NOMO-1 treated with DMSO at 0.1 percent for 48 hours (cell line): ENCODE results near the gene DNM3.

Experiments
- DNase-seq: peaks from one replicate; lab custom pipeline; 2025; ENCODE audit not compliant: unreplicated experiment; lab: John Stamatoyannopoulos, UW

DNM3 gene

GRCh38 chr1:171966426-171967220, 125.3 kb downstream of the DNM3 start:
- DNase-seq: no peak

- DNase-seq: no peak
Measured at GRCh38 chr1:171969226-171969625, 127.9 kb downstream of the DNM3 start.

- DNase-seq: no peak
Measured at GRCh38 chr1:171969813-171970212, 128.5 kb downstream of the DNM3 start.

- DNase-seq: no peak
Measured at GRCh38 chr1:171972846-171973245, 131.5 kb downstream of the DNM3 start.

- DNase-seq: no peak
Measured at GRCh38 chr1:171973421-171973820, 132.1 kb downstream of the DNM3 start.

DNA sequence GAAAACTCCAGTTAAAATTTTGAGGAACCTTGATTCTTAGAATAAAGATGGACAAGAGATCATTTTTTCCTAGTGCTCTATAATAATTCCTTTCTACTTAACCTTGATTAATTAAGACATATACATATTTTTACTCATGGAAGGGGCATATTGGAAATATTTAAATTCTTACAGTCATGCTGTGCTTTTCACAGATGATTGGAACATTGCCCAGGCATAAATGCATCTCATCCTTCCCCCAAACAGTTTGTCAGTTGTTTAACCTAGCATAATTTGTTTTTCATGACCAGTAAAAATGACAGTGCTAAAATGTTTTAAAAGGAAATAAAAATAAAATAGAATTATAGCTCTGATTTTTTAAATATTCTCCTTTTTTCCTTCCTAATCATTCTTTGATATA, 140.0 kb downstream of the DNM3 start:
- DNase-seq: no peak

DNA sequence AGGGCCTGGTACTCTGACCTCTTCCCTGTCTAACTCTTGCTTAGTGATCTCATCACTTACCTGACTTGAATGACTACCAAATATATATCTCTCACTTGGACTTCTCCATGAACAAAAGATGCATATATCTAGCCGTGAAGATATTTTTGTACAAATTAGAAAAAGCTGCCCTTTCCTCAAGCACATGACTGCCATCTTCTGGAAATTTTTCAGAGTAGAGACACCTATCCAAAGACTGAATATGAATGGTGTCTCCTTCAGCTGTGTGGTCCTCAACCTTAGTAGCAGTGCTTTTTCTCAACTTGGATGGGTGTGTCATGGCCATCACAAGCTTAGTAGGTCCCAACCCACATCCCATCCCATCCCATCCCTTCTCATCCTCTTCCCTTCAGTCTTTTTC, 142.3 kb downstream of the DNM3 start:
- DNase-seq: peak; percentile 26

DNA sequence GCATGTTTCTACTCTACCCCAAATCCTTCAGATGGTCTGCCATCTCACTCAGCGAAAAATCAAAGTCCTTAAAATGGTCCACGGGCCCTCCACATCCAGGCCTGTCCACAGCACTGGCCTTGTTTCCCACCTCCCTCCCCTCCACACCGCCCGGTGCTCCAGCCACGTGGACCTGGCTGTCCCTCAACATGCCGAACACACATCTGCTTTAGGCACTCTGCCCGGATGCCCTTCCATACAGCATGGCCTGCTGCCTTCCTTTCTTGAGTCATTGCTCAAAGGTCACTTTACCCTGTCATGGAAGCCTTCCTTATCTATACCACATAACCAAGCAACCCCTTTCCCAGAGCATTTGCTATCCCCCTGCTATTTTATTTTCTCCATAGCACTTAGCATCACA, 143.0 kb downstream of the DNM3 start:
- no peak for DNase-seq

GRCh38 chr1:171984850-171985485, 143.7 kb downstream of the DNM3 start:
- peak; percentile 27 for DNase-seq

- DNase-seq: no peak
Measured at GRCh38 chr1:171985639-171986038, 144.3 kb downstream of the DNM3 start.

DNA sequence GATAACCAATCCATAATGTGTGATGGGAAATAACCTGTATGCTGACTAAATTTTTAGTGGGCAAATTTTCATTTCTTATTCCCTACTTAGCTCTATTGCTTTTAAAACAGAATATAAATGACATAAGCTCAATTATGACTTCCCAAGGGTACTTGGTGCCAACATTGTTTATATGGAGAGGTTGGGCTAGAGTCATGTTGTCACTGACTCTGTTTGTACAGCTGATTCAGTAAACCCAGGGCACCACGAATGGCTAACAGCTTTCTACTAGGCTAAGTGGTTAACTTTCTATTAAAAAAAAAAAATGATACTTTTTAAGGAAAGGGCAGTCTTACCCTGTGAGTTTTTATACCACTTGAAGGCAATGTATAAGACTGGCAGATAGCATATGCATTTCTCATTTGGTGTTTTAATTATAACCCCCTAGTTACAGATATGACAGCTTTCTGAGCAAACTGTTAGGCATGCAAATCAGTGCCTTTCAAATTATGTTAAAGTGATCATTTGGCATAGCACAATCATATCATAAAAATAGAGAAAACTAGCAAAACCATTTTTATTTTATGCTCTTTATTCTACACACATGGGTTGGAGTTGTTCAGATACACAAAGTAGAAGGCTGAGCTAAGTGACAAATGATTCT, 147.1 kb downstream of the DNM3 start:
- DNase-seq: no peak

DNA sequence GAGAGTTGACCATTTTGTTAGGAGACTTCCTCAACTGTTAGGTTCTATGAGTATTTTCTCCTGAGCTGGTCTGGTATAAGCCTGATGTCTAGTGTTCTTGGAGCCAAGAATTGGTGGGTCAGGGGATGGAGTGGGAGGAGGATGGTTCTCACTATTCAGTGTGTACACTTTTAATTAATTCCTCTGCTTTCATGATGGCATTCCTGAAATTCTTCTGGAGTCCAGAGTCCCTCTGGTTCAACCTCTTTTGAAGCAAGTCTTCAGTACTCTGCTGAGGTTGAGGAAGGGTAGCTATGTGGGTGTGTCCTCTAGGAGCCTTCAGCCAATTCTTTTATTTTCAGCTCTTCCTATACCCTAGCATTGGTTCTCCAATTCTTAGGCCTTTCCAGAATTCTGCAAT, 149.1 kb downstream of the DNM3 start:
- no peak for DNase-seq

DNA sequence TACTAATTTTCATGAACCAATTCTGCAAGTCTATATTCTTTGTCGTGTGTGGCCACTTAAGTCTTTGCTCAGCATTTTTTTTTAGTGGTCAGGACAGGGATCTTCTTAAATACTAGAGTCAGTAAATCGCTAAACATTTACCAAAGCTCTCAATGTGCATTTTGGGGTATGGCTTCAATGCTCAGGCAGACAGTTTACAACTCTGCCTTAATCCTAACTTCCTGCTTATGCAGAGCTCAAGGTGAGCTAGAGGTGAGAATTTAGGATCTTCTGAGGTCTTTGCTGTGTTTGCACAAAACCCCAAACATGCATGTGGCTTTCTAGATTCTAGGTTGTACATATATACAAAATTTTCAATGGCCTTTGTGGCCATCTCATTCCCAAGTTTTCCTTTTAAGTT, 153.0 kb downstream of the DNM3 start:
- DNase-seq: no peak

GRCh38 chr1:171995573-171995972, 154.3 kb downstream of the DNM3 start:
- no peak for DNase-seq

DNA sequence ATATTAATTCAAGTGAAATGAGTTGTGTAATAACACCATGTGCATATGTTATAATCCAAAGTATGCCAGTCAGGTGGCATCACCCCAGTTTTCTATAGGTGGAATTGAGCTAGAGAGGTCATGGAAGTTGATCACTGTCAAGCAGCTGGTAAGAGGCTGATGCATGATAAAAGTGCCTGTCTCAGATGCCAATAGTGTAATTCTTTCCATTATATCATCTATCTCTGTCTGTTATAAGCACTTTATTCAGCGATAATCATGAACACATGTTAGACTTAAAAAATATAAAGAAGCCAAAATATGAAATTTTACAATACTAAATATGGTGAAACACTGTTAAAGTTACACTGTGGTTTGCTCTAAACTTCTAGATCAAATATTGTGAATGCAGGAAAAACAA, 156.6 kb downstream of the DNM3 start:
- DNase-seq: no peak

DNA sequence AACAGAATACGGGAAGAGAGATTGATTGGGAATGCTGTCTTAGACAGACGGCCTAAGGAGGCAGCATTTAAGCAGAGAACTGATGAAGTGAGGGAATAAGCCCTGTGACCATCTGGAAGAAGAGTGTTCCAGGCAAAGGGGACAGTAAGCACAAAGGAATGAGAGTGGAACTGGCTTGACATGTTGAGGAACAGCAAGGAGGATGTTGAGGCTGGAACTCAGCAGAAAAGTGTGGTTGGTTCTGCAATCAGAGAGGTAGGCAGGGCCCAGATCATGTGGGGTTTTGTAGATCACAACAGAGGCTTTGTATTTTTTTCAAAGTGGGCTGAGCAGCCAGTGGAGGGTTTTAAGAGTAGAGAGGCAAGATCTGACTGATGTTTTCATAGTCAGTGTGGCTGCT, 157.4 kb downstream of the DNM3 start:
- no peak for DNase-seq

- no peak for DNase-seq
Measured at GRCh38 chr1:171999756-172000155, 158.5 kb downstream of the DNM3 start.

- DNase-seq: no peak
Measured at GRCh38 chr1:172001288-172001687, 160.0 kb downstream of the DNM3 start.

- DNase-seq: peak; percentile 61
Measured at GRCh38 chr1:172002725-172003345, 161.5 kb downstream of the DNM3 start.

- DNase-seq: peak; percentile 14
Measured at GRCh38 chr1:172003766-172004530, 162.7 kb downstream of the DNM3 start.

- peak; percentile 37 for DNase-seq
Measured at GRCh38 chr1:172004671-172005070, 163.4 kb downstream of the DNM3 start.
